NCI-H82 treated with DMSO at 0.1 percent for 48 hours (cell line): Measurements from ENCODE around the gene TRIM29.

Experiments
- DNase-seq: peaks from one replicate; lab custom pipeline; 2025; ENCODE audit not compliant: unreplicated experiment; lab: John Stamatoyannopoulos, UW

The TRIM29 gene

DNA sequence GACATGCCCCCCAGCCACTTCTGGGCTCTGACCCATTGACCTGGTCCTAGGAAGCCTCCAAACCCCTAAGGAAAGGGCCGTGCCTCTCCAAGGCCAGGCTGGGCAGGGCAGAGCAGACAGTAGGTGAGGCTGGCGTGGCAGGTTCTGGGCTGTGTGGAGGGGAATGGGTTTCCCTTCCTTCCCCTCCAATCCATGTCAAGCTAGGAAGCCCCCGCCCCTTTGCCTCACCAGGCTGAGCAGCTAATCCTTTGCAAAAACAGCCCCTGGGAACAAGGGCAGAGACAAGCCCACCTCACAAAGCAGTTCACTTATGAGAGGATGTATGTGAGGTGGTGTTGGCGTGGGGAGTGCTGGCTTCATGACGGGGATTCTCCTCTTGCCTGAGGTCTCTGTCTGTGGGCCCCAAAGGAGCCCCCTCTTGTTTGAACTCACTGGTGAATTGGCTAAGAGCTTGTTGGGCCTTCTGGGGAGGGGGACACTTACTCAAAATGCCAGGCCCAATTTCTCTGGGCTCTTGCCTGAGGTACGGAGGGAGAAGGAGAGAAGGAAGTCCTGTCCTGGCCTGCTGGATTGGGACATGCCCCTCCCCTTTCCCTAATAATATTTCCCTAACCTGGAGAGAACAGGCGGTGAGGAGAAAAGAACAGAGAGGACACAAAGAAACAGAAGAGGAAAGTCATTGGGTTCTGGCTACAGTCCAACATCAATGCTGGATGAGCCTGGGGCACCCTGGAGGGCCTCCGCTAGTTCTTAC is 1.6 kb upstream of the TRIM29 start:
- no peak for DNase-seq

DNA sequence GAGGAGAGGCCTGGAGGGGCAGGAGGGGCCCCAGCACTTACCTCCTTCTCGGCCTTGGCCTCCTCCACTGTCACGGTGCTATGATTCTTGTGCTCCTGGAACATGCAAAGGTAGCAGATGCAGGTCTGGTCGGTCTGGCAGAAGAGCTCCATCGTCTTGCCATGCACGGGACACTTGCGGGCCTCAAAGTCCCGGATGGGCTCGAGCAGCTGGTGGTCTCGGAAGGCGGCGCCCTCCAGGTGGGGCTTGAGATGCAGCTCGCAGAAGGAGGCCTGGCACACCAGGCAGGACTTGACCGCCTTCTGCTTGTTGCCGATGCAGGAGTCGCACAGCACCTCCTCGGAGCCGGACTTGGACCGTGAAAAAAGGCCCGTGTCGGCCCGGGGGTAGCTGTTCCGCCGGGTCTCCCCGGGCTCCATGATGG is 714 bp downstream of the TRIM29 start:
- no peak for DNase-seq

DNA sequence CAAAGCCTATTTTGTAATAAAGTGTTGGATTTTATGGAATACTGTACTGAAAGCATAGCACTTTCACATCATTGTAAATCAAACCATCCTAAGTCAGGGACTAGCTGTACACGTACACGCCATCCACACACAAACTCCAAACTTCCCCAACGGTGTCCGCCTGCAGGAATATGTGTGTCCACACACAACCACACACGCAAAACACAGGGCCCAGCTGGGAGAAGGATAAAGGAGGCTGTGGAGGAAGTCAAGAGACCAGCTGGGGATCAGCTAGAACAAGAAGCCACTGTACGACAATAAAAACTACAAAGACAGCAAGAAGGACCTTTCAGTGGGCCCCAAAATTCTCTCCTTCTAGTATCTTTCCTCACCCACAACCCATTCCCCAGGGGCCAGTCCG is 1.6 kb downstream of the TRIM29 start:
- DNase-seq = no peak

DNA sequence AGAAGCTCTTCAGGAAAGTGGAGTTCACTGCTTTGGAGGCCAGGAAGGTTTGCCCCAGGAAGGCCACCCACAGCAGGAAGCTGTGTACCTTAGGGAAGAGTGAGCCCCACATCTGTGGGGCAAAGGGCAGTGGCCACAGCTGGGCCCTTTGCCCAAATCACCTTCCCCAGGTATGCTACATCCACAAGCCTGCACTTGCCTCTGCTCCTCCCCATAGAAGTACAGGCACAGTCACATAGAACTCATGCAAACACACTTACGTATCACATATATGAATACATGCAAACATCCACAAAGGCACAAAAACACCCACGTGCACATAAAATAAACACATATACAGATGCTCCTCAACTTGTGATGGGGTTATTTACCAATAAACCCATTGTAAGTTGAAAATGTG is 2.1 kb downstream of the TRIM29 start:
- DNase-seq = no peak

DNA sequence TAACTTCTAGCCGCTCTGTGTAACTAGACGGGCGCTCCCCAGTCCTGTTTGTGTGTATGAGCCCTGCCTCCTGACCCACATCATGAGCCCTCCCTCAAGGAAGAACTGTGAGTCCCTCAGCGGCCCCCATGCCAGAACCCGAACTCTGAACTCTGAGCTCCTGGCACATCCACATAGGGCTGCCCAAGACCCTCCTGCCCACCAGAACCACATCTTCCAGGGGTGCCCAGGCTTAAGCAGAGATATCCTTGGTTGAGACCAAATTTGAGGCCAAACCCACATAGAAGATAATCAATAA is 3.0 kb downstream of the TRIM29 start:
- no peak for DNase-seq

DNA sequence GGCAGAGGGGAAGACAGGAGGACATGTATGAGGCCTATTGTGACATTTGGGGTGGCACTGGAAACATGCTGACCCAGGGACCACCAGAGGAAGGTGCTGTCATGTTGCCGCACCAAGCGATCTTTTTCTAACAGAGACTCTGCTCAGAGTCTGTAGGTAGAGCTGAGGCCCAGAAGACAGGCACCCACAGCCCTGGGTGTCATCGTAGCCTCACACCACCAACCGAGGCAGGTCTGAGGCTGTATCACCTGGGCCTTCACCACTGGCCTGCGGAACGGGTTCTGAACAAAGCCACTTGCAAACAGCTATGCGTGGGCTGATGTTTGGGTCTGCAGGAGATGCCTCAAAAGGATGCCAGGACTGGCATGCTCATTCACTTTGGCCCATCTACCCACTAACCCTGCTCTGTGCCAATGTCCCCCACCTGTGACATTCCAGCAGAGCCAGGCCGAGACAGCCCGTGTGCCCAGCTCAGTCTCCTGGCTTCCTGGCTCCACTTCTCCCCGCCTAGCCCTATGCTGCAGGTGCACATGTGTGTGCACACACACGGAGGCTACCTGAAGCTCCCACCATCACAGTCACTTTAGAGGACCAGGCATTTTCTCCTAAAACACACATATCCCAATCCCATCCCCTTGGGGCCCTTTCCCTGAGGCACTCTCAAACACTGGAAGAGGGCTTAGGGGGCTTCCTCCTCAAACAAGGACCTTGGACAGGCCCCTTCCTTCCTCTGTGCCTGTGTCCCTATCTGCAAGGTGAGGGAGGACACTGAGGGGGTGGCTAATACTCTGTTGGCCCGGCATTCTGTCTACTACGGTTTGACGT is 3.6 kb downstream of the TRIM29 start:
- DNase-seq = no peak

DNA sequence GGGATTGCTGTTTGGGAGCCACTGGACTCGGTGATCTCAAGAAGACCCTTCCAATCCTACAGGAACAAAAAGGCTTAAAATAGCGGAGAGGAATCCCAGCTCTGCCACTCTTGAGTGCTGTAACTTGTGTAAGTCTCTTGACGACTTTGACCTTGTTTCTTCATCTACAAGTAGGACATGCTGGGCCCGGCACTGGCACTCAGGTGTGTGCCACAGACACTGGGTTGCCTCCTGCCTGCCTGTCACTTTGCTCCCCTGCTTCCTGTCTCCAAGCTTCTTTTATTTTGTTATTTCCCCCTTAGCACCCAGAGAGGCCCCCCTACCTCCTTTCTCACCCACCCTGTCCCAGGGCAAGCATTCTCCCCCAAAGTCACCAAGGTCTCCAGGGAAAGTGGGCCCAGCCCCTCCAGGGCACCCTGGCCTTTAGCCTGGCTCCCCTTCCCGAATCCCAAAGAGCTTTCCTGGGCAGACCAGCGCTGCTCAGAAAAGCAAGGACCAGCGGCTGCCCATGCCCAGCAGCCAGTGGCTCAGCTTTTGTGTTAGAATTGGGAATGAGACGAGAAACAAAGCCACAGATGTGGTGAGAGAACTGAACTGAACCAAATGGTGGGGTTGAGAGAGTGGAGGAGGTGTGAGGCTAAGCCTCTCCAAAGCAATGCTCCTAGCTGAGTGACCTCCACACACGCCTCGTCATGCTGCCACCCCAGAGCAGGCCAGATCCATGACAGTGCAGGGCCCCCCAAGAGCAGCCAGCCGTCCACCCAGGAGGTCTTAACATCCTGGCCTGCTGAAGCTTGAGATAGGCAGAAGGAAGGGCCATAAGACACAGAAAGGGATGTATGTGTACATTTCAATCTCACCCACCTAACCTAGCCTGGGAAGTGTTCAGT is 4.5 kb downstream of the TRIM29 start:
- no peak for DNase-seq

DNA sequence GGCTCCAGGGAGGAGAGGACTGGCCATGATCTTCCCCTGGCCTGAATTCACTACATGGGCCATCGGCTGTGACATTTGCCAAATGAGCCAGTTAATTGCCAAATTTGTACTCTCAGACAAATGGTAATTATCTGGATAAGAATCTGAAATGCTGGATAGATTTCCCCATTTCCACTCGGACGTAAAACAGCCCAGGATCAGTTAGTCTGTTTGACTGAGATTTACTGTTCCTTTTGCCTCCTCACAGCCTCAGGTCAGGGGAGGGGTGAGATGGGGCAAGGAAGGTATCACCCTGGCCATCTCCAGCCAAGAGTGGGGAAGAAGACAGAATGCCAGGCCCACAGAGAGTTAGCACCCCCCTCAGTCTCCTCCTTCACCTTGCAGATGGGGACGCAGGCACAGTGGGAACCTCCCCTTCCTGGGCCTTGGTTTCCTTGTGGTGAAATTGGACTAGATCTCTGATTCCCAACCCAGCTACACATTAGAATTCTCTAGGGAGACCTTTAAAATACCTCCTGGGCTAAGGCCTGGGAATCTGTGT is 5.2 kb downstream of the TRIM29 start:
- DNase-seq = no peak

DNA sequence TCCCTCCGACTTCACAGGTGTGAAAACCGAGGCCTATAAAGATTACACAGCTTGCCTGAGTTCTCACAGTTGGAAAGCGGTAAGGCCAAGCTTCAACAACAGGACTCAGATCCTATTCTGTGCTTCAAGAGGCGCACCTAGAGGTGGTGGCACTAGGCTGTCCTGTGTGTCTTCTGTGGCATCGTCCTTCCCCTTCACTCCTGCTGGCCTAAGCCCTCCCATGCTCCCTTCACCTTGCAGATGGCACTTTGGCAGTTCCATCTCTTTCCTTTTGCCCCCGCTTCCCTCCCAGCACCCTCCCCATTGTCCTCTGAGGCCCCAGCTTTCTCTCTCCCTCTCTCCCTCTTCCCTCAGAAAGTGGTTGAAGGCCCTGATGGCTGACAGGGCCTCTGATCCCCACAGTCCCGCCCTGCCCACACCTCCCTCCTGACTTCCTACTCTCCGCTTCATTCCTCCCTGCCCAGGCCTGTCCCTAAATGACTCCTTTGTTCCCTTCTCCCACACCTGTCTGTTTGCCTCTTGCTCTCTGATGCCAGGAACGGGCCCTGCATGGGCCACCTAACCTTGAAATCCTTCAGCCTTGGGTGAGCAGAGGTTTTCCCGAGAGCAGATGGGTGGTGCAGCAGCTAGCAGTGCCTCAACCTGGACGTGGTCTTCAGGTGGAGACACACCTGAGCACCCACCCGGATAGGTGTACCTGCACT is 5.8 kb downstream of the TRIM29 start:
- DNase-seq = no peak

DNA sequence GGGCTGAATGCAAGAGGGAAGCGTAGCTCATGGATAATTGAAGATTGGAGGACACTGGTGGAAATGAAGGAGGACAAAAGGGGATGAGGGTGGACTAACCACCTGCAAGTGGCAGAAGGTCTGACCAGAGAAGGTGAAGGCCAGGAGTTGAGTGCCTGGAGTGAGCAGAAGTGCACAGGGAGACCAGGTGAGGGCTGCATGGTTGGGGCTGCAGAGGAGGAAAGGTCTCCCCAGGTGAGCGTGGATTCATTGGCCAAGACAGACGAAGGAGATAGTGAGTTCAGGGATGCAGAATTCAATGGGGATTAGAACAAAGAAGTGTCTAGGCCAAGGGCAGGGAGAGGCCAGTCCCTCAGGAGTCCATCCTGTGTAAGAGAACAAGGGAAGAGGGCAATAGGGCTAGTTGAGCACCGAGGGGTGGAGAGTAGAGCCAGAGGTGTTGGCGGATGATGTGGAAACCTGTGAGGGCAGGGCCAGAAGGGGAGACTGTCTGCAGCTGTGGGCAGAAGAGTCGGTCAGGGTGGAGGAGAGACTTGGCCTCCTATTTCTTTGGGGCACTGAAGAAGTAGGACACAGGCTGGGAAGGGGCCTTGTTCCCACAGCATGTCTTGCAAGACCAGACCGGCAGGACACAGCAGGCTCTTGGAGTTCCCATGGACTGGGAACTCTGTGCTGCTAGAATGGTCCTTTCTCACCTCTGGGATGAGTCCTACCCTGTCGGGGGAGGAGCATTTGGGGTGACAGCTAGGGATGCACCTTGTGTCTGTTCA is 6.7 kb downstream of the TRIM29 start:
- DNase-seq = no peak

DNA sequence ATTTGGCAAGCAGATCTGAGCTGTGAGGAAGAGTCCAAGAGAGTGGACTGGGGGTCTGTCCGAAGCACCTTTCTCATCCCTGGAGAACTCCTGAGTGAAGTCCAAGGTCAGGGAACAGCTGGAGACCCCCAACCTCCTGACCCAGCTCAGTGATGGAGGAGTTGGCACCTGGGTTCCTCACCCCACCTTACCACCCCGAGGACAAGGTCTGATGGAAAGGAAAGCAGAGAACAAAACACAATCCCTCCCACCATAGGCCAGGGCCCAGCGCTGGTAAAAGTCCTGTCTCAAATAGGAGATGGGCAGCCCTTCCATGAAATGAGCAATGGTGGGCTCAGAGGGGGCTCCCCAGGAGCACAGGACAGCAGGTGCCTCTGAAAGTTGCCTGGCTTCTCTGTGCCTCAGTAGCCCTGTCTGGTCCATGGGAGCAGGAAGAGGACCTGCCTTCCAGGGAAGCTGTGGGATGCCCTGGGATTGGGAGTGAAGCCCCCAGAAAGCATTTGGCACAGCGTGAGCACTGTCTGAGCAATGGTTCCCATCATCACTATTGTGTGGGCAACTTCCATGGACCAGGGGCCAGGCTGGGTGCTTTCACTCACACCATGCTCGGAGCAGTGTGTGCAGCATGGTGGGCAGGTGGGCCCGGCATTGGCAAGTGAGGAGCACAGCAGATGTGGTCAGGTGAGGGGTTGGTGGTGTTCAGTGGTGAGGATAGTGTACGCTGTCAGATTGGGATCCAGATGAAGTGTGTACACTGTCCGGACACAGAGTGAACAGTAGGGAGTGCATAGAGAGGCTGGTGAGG is 7.5 kb downstream of the TRIM29 start:
- DNase-seq = no peak

DNA sequence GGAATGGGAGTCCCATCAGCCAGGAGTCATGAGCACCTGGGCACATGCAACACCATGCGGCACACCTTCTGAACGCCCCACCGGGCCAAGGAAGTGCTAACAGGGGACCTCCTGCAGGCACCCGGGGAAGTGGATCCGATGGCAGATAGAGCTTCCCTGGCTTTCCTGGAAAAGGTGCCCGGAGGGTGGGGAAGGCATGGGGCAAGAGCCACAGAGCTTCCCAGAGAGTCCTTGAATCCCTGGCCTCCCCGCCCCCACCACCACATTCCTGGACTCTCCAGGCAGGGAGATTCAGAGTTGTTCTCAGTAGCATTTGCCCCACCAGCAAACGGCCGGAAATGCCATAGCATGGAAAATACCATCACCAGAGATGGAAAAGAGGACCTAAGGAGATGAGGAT is 8.3 kb downstream of the TRIM29 start:
- no peak for DNase-seq

DNA sequence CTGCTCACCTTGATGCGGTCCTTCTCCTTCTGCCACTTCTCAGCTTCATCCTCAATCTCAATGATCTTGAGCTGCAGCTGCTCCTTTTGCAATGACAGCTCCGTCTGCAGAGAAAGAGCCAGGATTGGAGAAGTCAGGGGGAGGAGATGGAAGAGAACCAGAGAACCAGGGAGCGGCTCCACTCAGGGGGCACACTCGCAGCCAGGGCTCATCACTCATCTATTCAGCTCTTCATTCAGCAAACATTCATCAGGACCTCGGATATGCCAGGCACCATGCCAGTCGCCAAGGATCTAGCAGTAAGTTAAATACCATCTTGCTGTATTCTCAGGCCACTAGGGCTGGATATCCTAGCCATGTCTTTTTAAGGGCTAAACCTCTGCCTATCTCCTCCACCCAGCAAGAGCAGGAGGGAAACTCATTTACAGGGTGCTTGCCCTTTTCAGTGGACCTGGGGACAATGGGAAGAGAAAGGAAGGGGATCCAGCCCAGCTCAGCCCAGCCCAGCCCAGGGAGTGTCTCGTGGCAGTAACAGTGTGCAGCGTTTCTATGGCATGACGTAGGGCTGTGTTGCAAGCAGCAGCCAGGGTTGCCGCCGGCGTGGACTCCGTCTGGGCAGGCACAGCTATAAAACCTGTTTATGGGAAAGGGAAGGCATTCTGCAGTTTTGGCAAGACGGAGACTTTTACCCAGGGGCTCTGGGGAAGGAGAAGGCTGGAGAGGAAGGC is 9.4 kb downstream of the TRIM29 start:
- DNase-seq = no peak

DNA sequence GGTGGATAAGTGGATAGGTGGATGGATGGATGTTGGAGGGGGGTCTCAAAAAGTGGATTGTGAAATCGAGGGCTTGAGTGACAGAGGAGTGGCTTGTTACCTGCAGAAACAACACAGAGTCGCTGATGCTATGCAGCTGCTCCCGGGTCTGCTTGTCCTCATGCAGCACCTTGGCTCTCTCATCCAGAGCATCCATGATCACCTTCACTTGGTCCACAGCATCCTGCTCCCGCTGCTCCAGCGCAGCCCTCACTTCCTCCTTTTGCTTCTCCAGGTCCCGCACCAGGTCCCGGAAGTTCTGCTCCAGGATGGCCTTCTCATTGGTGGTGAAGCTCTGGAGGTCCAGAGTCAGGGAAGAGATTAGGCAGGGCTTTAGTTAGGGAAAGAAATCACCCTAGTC is 10.7 kb downstream of the TRIM29 start:
- no peak for DNase-seq

DNA sequence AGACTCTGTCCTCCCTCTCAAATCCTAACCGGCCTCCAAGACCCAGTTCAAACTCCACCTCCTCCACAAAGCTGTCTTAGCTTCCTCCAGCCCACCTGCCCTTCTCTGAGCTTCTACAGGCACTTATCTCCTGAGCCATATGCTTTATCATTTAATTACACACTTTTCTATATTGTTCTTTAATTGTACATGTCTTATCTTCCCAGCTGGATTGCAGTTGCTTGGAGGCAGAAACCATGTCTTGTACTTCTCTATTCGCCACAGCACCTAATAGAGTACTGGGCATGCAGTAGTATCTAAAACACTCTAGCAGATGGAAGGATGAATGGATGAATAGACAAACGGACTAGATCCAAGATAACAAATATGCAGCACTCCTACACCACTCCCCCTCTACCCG is 11.3 kb downstream of the TRIM29 start:
- DNase-seq = no peak

DNA sequence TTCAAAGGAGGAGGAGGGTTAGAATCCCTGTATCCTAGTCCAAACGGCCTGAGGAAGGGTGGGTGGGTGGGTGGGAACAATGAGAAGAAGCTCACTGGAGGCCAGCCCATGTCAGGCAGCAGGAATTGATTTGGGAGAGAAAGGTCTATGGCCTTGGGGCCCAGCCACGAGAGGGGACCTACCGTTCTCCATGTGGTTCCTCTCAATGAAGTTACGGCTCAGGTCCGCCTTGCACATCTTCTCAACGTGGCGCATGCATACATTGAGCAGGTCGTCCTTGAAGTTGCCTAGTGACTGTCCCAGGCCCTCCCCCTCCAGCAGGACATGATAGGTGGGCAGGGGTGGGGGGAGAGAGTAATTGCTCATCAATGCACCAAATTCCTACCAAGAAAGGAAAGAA is 12.4 kb downstream of the TRIM29 start:
- DNase-seq = no peak

DNA sequence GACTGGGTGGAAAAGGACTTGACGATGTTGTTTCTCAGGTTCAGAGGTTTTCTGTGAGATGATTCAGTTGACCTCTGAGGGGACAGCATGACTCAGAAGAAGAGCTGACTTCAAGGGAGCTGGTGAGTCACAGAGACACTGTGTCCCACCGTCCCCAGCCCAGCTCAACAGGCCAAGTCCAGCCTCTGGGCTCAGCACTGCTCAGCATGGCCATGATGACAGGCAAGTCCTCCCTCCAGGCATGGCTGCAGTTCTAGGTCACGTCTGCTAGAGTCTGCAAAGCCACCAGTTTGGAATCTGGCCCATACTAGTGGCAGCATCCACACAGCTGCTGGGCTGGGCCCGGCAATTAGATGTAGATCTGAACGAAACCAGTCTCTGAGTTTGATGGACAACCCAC is 12.9 kb downstream of the TRIM29 start:
- DNase-seq = no peak

DNA sequence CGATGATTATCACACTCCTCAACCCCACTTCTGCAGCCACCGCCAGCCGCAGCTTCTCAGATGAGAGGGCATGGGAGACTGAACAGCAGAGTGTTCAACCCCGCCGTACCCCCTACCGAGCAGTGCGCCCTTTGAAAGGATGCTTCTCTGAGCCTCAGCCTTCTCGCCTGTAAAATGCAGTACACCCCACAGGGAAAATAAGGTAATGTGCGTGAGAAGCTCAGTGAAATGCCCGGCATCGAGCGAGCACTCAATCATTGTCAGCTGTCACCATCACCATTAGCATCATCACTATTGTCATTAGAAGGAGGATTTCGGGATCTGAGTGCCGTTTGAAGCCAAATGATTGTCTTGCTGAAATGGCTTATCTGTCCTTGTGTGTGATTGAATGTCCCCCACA is 13.6 kb downstream of the TRIM29 start:
- no peak for DNase-seq

DNA sequence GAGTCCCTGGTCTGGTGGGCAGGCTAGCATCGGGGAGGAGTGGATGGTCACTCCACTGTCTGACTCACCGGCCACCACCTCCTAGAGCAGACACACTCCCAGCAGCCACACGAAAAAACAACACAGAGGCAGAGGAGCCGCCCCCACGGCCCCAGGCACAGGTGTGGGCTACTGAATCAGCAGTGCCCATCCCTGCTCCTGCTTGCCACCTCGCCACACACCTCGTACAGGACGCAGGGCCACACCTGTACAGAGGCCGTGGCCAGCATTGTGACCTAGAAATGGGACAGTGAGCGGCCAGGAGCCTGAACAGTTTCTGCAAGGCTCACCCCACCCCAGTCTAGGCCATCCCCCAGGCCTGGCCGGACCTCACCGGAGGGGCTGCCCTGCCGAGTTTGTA is 14.0 kb downstream of the TRIM29 start:
- no peak for DNase-seq
